Uterus (tissue), 4 donors: ENCODE measurements around the gene IRX4. TPM values are rescaled to one million over a fixed set of nuclear protein-coding genes. Genes with fewer than 3 reads are reported as not detected.

Experiments
- DNase-seq, 2 donors: peaks; one replicate each; pipeline ENCODE4 v3.0.0-alpha.2; 2019 to 2020
- H3K27ac ChIP-seq, 2 donors: fragments of 200-600 bp; sonication (generic); 1 replicate in 1 of 2; 2 replicates in 1 of 2; pipeline ENCODE4 v1.5.1; 2016 to 2018
- H3K27me3 ChIP-seq, 2 donors: fragments of 200-600 bp; sonication (generic); one replicate each; pipeline ENCODE4 v1.5.1; 2018 to 2019; ENCODE audit warnings: control low read depth in 1 of 2
- H3K36me3 ChIP-seq, 2 donors: fragments of 200-600 bp; sonication (generic); one replicate each; pipeline ENCODE4 v1.5.1; 2019; ENCODE audit warnings: control low read depth in 1 of 2
- H3K4me1 ChIP-seq, 2 donors: fragments of 200-600 bp; sonication (generic); one replicate each; pipeline ENCODE4 v1.5.1; 2018 to 2019; ENCODE audit warnings: control low read depth in 1 of 2
- H3K4me3 ChIP-seq, 2 donors: fragments of 200-600 bp; sonication (generic); 1 replicate in 1 of 2; 2 replicates in 1 of 2; pipeline ENCODE4 v1.5.1; 2018 to 2019; ENCODE audit warnings: mild to moderate bottlenecking in 1 of 2
- H3K9me3 ChIP-seq, 2 donors: fragments of 200-600 bp; sonication (generic); one replicate each; pipeline ENCODE4 v1.5.1; 2019; ENCODE audit warnings: control low read depth in 1 of 2
- CTCF ChIP-seq, 4 experiments: fragments of 200-600 bp in 2 of 4; fragments of 450-650 bp in 2 of 4; sonication (generic) in 2 of 4; IDR thresholded peaks; one replicate each; pipeline ENCODE4 v1.5.1; 2016 to 2019; ENCODE audit warnings: antibody characterized with exemption in 4 of 4, mild to moderate bottlenecking in 2 of 4, moderate library complexity in 1 of 4
- POLR2A ChIP-seq, 2 donors: fragments of 450-650 bp; IDR thresholded peaks; one replicate each; pipeline ENCODE4 v1.6.1; 2016; ENCODE audit warnings: antibody characterized with exemption in 2 of 2, mild to moderate bottlenecking in 1 of 2, moderate library complexity in 1 of 2
- intact Hi-C: fragments of 100-400 bp; cut with DNase I; formaldehyde crosslinking; loops from one replicate; pipeline ENCODE4 v1.15.1; 2023; ENCODE audit warnings: low total_unique reads
- total RNA-seq, 4 donors: library from RNA; depleted of rRNA in 3 of 4; stranded (reverse); fragments of >200 nt in 3 of 4; gene quantifications; one replicate each; pipeline versions ENCODE4 v1.1.0 to v1.2.4, GENCODE V29; 2014 to 2023
- donor health status: DM: yes; HTN: yes; CAD: no.

The IRX4 gene
- total RNA-seq, 4 donors from 2014 or later, result not detected

GRCh38 chr5:1929108-1929991 lies 46.6 kb upstream of the IRX4 start:
- TF ChIP-seq POLR2A (IDR thresholded peaks at IDR 0.05) (no peak), CTCF (IDR thresholded peaks at IDR 0.05) (no peak)
- Histone ChIP-seq H3K4me1 (peaks cover 0 to 4% of the 10 kb centered on the region in 2 donors), H3K36me3 (no peaks in the 10 kb centered on the region), H3K27me3 (no peaks in the 10 kb centered on the region), H3K4me3 (no peak overlapping the region), H3K9me3 (no peaks in the 10 kb centered on the region), H3K27ac (no peak overlapping the region)
- DNase-seq, result no peak
- intact Hi-C loops, result no loop called here

- H3K36me3 ChIP-seq, result no peaks in the 10 kb centered on the region
- no peaks in the 10 kb centered on the region for H3K27me3 ChIP-seq
- no peaks in the 10 kb centered on the region for H3K9me3 ChIP-seq
- TF ChIP-seq POLR2A (IDR thresholded peaks at IDR 0.05) (no peak), CTCF (IDR thresholded peaks at IDR 0.05) (no peak)
- peaks cover 0 to 4% of the 10 kb centered on the region in 2 donors for H3K4me1 ChIP-seq
- DNase-seq, result no peak
- intact Hi-C loops, result no loop called here
- H3K4me3 ChIP-seq, result no peak overlapping the region
- H3K27ac ChIP-seq, result no peak overlapping the region
Observed at GRCh38 chr5:1926471-1927341, 44.0 kb upstream of the IRX4 start.

- DNase-seq, result no peak
- TF ChIP-seq POLR2A (IDR thresholded peaks at IDR 0.05) (no peak), CTCF (IDR thresholded peaks at IDR 0.05) (no peak)
- Histone ChIP-seq H3K36me3 (no peaks in the 10 kb centered on the region), H3K9me3 (no peaks in the 10 kb centered on the region), H3K4me1 (peaks cover 0 to 4% of the 10 kb centered on the region in 2 donors), H3K27ac (no peak overlapping the region), H3K4me3 (no peak overlapping the region), H3K27me3 (no peaks in the 10 kb centered on the region)
- intact Hi-C loops, result no loop called here
Observed at GRCh38 chr5:1926071-1926440, 43.3 kb upstream of the IRX4 start.

- intact Hi-C loops, result no loop called here
- Histone ChIP-seq H3K4me3 (no peak overlapping the region), H3K36me3 (no peaks in the 10 kb centered on the region), H3K9me3 (no peaks in the 10 kb centered on the region), H3K27ac (no peak overlapping the region), H3K4me1 (peaks cover 0 to under 1% of the 10 kb centered on the region in 2 donors), H3K27me3 (no peaks in the 10 kb centered on the region)
- TF ChIP-seq CTCF (IDR thresholded peaks at IDR 0.05) (no peak), POLR2A (IDR thresholded peaks at IDR 0.05) (no peak)
- DNase-seq, result no peak
Observed at GRCh38 chr5:1925111-1926070, 42.7 kb upstream of the IRX4 start.
